Esophagus squamous epithelium (tissue), 5 donors: ENCODE data around the gene NACC1. TPM values are rescaled to one million over a fixed set of nuclear protein-coding genes. Genes with fewer than 3 reads are reported as not detected.

Source experiments
- DNase-seq: peaks from one replicate; lab custom pipeline; 2025; lab: John Stamatoyannopoulos, UW
- H3K27ac ChIP-seq, 4 donors: fragments of 200-600 bp; sonication (generic); one replicate each; pipeline ENCODE4 v1.5.1; 2016 to 2019; ENCODE audit warnings: mild to moderate bottlenecking in 1 of 4
- H3K27me3 ChIP-seq, 4 donors: fragments of 200-600 bp; sonication (generic); 1 replicate in 3 of 4; 2 replicates in 1 of 4; pipeline versions ENCODE4 v1.5.1 to v1.6.0; 2017 to 2021; ENCODE audit warnings: antibody characterized with exemption in 1 of 4
- H3K36me3 ChIP-seq, 3 donors: fragments of 200-600 bp; sonication (generic); one replicate each; pipeline ENCODE4 v1.5.1; 2016 to 2019
- H3K4me1 ChIP-seq, 3 donors: fragments of 200-600 bp; sonication (generic); one replicate each; pipeline ENCODE4 v1.5.1; 2017 to 2019
- H3K4me3 ChIP-seq, 4 donors: fragments of 200-600 bp; sonication (generic); 1 replicate in 3 of 4; 2 replicates in 1 of 4; pipeline ENCODE4 v1.5.1; 2016 to 2019; ENCODE audit warnings: mild to moderate bottlenecking in 2 of 4, moderate library complexity in 1 of 4
- H3K9me3 ChIP-seq, 3 donors: fragments of 200-600 bp; sonication (generic); one replicate each; pipeline ENCODE4 v1.5.1; 2016 to 2019
- CTCF ChIP-seq, 6 experiments: fragments of 450-650 bp in 4 of 6; fragments of 200-600 bp in 2 of 6; sonication (generic) in 2 of 6; IDR thresholded peaks; one replicate each; pipeline ENCODE4 v1.5.1; 2016 to 2019; ENCODE audit warnings: antibody characterized with exemption in 6 of 6, mild to moderate bottlenecking in 4 of 6, moderate library complexity in 4 of 6
- POLR2A ChIP-seq, 4 donors: fragments of 450-650 bp; IDR thresholded peaks; one replicate each; pipeline ENCODE4 v1.6.1; 2017; ENCODE audit warnings: antibody characterized with exemption in 4 of 4, mild to moderate bottlenecking in 4 of 4, moderate library complexity in 3 of 4
- WGBS, 2 donors: methylation state at CpG; one replicate each; pipeline ENCODE4 v1.1.5; 2018; 5-methylcytosine and 5-hydroxymethylcytosine counted together
- intact Hi-C: fragments of 100-400 bp; cut with DNase I; formaldehyde crosslinking; loops from one replicate; pipeline ENCODE4 v1.15.0; 2022
- total RNA-seq, 4 donors: library from RNA; depleted of rRNA; stranded (reverse); fragments of >200 nt; gene quantifications; one replicate each; pipeline ENCODE4 v1.1.0, GENCODE V29; 2016
- donor health status: DM: yes; HTN: yes; CAD: no.

Gene NACC1
- total RNA-seq, 4 donors from 2014 or later: 26.7 to 45.5 (median 37.1) TPM

DNA sequence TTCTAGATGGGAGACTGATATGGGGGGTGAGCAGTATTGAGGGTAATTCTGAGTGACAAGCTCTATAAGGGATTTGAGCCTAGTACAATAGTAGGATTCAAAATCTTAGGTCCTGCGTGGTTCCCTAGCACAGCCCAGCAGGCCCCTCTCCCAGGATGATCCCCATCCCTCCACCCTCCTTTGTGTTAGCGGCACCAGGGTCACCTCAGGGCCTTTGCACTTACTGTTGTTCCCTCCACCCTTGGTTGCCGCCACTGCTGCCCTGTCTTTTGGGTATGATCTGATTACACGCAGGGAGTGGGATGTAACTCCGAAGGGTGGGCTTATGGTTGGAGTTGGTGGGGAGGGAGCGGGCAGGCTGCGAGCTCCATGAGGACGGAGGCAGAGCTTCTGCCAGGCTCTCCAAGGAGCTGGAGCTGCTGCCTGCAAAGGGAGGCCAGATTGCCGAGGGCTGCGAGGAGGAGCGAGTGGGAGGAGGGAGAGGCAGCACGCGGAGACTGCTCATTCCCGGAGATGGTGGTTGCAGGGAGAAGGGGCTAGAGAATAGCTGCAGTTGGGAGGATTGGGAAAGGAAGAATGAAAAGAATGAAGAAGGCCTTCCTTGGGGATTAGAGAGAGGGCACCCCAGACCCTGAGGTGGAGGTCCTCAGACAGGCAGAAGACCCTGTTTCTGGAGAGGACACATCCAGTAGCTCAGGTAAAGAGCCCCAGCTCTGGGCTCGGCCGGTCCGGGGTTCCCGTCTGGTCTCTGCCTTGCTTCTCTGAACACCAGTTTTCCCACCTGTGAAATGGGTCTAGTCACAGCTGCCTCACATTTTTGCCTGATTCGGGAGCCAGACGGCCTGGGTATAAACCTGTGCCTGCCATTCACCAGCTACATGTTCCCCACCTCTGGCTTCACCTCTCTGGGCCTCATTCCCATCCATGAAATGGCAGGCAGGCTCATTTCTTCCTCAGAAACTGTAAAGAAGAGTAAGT, 5.2 kb downstream of the NACC1 start:
- 92 to 95% methylated on average over 15 to 17 of the region's 20 CpGs for WGBS, 2 donors
- Histone ChIP-seq H3K9me3 (no peaks in the 10 kb centered on the region), H3K4me3 (no peak overlapping the region), H3K36me3 (peaks cover 0 to 31% (median 0%) of the 10 kb centered on the region in 3 donors), H3K27ac (no peak overlapping the region), H3K4me1 (peaks cover 19 to 31% (median 20%) of the 10 kb centered on the region in 3 donors), H3K27me3 (no peaks in the 10 kb centered on the region)
- intact Hi-C loops: no loop called here
- no peak for DNase-seq
- TF ChIP-seq CTCF (IDR thresholded peaks at IDR 0.05) (no peak), POLR2A (IDR thresholded peaks at IDR 0.05) (no peak)

GRCh38 chr19:13127051-13127450, 9.0 kb downstream of the NACC1 start:
- H3K27ac ChIP-seq: no peak overlapping the region
- H3K4me1 ChIP-seq: peaks cover 0 to 6% (median 0%) of the 10 kb centered on the region in 3 donors
- H3K4me3 ChIP-seq: no peak overlapping the region
- peaks cover 0 to 24% (median 0%) of the 10 kb centered on the region in 3 donors for H3K36me3 ChIP-seq
- H3K9me3 ChIP-seq: no peaks in the 10 kb centered on the region
- intact Hi-C loops: no loop called here
- no peaks in the 10 kb centered on the region for H3K27me3 ChIP-seq
- 84 to 87% methylated on average over 5 to 7 of the region's 9 CpGs for WGBS, 2 donors
- no peak for DNase-seq
- no peak for TF ChIP-seq CTCF (IDR thresholded peaks at IDR 0.05)
- TF ChIP-seq POLR2A (IDR thresholded peaks at IDR 0.05): no peak

DNA sequence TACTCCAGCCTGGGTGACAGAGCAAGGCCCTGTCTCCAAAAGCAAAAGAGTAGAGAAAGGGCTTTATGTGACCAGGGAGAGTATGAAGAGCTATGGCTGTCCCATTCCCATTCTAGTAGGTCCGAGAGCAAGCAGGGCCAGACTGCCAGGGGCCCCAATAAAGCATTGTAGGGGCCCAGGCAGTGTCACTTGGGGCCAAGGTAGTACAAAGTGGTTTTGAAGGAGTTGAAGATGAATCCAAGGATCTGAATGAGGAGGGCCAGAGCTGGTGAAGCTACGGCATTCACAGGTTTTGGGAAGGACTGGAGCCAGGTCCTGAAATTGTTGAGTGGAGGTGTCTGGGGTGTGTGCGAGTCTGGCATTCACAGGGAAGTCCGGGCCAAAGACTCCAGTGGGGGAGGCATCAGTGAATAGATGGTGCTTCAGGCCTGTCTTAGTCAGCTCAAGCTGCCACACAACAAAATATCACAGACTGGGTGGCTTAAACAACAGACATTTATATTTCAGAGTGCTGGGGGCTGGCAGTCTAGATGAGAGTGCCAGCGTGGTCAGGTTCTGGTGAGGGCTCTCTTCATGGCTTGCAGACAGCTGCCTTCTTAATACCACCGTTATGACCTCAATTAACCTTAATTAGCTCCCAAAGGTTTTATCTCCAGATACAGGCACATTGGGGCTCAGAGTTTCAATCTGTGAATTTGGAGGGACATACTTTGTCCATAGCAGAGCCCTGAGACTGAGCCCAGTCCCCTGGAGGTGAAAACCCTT, 9.9 kb downstream of the NACC1 start:
- intact Hi-C loops: no loop called here
- peaks cover 0 to 7% (median 0%) of the 10 kb centered on the region in 3 donors for H3K4me1 ChIP-seq
- H3K27ac ChIP-seq: no peak overlapping the region
- TF ChIP-seq POLR2A (IDR thresholded peaks at IDR 0.05) (no peak), CTCF (IDR thresholded peaks at IDR 0.05) (no peak)
- DNase-seq: no peak
- 85 to 90% methylated on average over 2 to 6 of the region's 6 CpGs for WGBS, 2 donors
- H3K27me3 ChIP-seq: no peaks in the 10 kb centered on the region
- no peak overlapping the region for H3K4me3 ChIP-seq
- no peaks in the 10 kb centered on the region for H3K9me3 ChIP-seq
- peaks cover 0 to 26% (median 0%) of the 10 kb centered on the region in 3 donors for H3K36me3 ChIP-seq

GRCh38 chr19:13128583-13128982, 10.5 kb downstream of the NACC1 start:
- no peak for TF ChIP-seq CTCF (IDR thresholded peaks at IDR 0.05)
- TF ChIP-seq POLR2A (IDR thresholded peaks at IDR 0.05): no peak
- no peaks in the 10 kb centered on the region for H3K27me3 ChIP-seq
- H3K27ac ChIP-seq: no peak overlapping the region
- no peak for DNase-seq
- peaks cover 0 to 13% (median 0%) of the 10 kb centered on the region in 3 donors for H3K4me1 ChIP-seq
- intact Hi-C loops: no loop called here
- WGBS, 2 donors: 33 to 60% methylated on average over 1 of the region's 1 CpG
- H3K4me3 ChIP-seq: no peak overlapping the region
- H3K36me3 ChIP-seq: peaks cover 0 to 28% (median 0%) of the 10 kb centered on the region in 3 donors
- H3K9me3 ChIP-seq: no peaks in the 10 kb centered on the region
